ENCODE measurements around the gene BRI3. TPM values are rescaled to one million over a fixed set of nuclear protein-coding genes. Genes with fewer than 3 reads are reported as not detected.

The BRI3 gene
- total and polyA plus RNA-seq, 10 of the 15 experiments (the other 5 are each of a cell fraction or from before 2014, with no cell fraction given), result 4.5 to 56.3 (median 21.5) TPM

GRCh38 chr7:98300595-98301372 lies 19.3 kb downstream of the BRI3 start:
- SMC1A ChIA-PET (ENCODE audit: uncharacterized antibody, unreplicated experiment), result interaction anchor here (0.8 to 1.9 kb wide), 2 partner anchors 8 to 101 kb away, joined by 4 to 7 read pairs; partner anchors contain the start of gene BAIAP2L1
- H3K9ac ChIP-seq (ENCODE audit: control insufficient read depth, insufficient read depth, low read length), result no peak overlapping the region
- no peak for TF ChIP-seq ELK1 (IDR thresholded peaks at IDR 0.05; ENCODE audit: low read depth, low read length)
- no peak for TF ChIP-seq FOS (IDR thresholded peaks at IDR 0.05; ENCODE audit: borderline replicate concordance, extremely low read depth, insufficient read length)
- no peak for TF ChIP-seq IKZF1 (conservative IDR thresholded peaks at IDR 0.05)
- TF ChIP-seq ZBTB33 (IDR thresholded peaks at IDR 0.05), result no peak
- TF ChIP-seq POLR2AphosphoS2 (IDR thresholded peaks at IDR 0.05; ENCODE audit: low read depth, low read length), result no peak
- TF ChIP-seq ZNF274 (IDR thresholded peaks at IDR 0.05; ENCODE audit: insufficient read depth, insufficient read length), result no peak
- TF ChIP-seq CREM (IDR thresholded peaks at IDR 0.05; ENCODE audit: low read depth), result no peak
- no peak for TF ChIP-seq MXI1 (IDR thresholded peaks at IDR 0.05; ENCODE audit: low read depth, low read length)
- no peak for TF ChIP-seq RB1 (IDR thresholded peaks at IDR 0.05; ENCODE audit: borderline replicate concordance)
- TF ChIP-seq STAT1 (conservative IDR thresholded peaks at IDR 0.05), result no peak
- no peak for TF ChIP-seq TAF1 (IDR thresholded peaks at IDR 0.05; ENCODE audit: borderline replicate concordance, low read depth, low read length)
- no peak for TF ChIP-seq EZH2 (IDR thresholded peaks at IDR 0.05; ENCODE audit: borderline replicate concordance, control insufficient read depth, low read depth, low read length)
- TF ChIP-seq POLR2A (IDR thresholded peaks at IDR 0.05; ENCODE audit: low read depth, low read length), result no peak
- no peak for TF ChIP-seq RCOR1 (conservative IDR thresholded peaks at IDR 0.05; ENCODE audit: low read depth, low read length)
- TF ChIP-seq MEF2B (IDR thresholded peaks at IDR 0.05; ENCODE audit: partially characterized antibody, poor library complexity, severe bottlenecking), result no peak
- no peak for TF ChIP-seq NR2C2 (IDR thresholded peaks at IDR 0.05; ENCODE audit: borderline replicate concordance, control insufficient read depth, insufficient read length, low read depth)
- TF ChIP-seq ZNF24 (IDR thresholded peaks at IDR 0.05), result no peak
- no peak for TF ChIP-seq PKNOX1 (IDR thresholded peaks at IDR 0.05)
- no peak for TF ChIP-seq LARP7 (IDR thresholded peaks at IDR 0.05)
- TF ChIP-seq SUZ12 (IDR thresholded peaks at IDR 0.05; ENCODE audit: unreplicated experiment), result no peak
- no TSS peak for BruUV-seq (replicated peaks)
- no peak overlapping the region for H3K27ac ChIP-seq (ENCODE audit: control insufficient read depth, insufficient read depth)
- ATAC-seq, result no peak
- in situ Hi-C loops (cut with MboI), result no loop called here
- H3K36me3 ChIP-seq (ENCODE audit: control insufficient read depth in 2 of 2, insufficient read depth in 2 of 2, low read length in 1 of 2), result peaks cover 0 to 15% of the 10 kb centered on the region in 2 experiments; a peak in 3 of 4 replicates
- H3K4me3 ChIP-seq, result no peak overlapping the region
- POLR2A ChIA-PET, result no interaction called here
- WGBS (ENCODE audit: insufficient coverage, insufficient replicate concordance, low lambda C conversion rate, missing lambda C conversion rate), result 95% methylated on average over 25 of the region's 26 CpGs
- no peak overlapping the region for H2AFZ ChIP-seq (ENCODE audit: control insufficient read depth, low read depth, low read length)
- intact Hi-C loops (cut with micrococcal nuclease; ENCODE audit: unreplicated experiment), result no loop called here
- no peaks in the 10 kb centered on the region for H3K27me3 ChIP-seq (replicated peaks in 1 of 2; ENCODE audit: control insufficient read depth in 2 of 2, insufficient read depth in 2 of 2, low read length in 1 of 2)
- H3K9me3 ChIP-seq (replicated peaks; ENCODE audit: control insufficient read depth, insufficient read depth, low read length), result no peaks in the 10 kb centered on the region
- RAD21 ChIA-PET (ENCODE audit: unreplicated experiment), result no interaction called here
- no peaks in the 10 kb centered on the region for H3K4me1 ChIP-seq (ENCODE audit: control insufficient read depth, insufficient read depth, low read length)
- FAIRE-seq, result no peak
- no peaks in the 10 kb centered on the region for H3K79me2 ChIP-seq (ENCODE audit: control insufficient read depth, insufficient read depth, low read length)
- CTCF ChIA-PET, result no interaction called here
- no peak overlapping the region for H3K4me2 ChIP-seq (ENCODE audit: control insufficient read depth, insufficient read depth)
- no peaks in the 10 kb centered on the region for H4K20me1 ChIP-seq (ENCODE audit: control insufficient read depth, insufficient read depth)
- no peak for DNase-seq (ENCODE audit: low read depth, low spot score)

All from GM12878 (cell line).